Suppressor macrophage treated with lipopolysaccharide for 1 hour (primary cell): ENCODE results near the gene PDP2.
A peak's percentile ranks its signal among the peaks of the same experiment; 100 is the strongest.

Experiments used
- DNase-seq, 3 donors: peaks; one replicate each; pipeline ENCODE4 v3.0.0-alpha.2; 2020 to 2022

Gene PDP2

GRCh38 chr16:66904428-66904845, 24.1 kb downstream of the PDP2 start:
- no peak for DNase-seq

GRCh38 chr16:66904846-66905632, 24.7 kb downstream of the PDP2 start:
- DNase-seq: no peak

DNA sequence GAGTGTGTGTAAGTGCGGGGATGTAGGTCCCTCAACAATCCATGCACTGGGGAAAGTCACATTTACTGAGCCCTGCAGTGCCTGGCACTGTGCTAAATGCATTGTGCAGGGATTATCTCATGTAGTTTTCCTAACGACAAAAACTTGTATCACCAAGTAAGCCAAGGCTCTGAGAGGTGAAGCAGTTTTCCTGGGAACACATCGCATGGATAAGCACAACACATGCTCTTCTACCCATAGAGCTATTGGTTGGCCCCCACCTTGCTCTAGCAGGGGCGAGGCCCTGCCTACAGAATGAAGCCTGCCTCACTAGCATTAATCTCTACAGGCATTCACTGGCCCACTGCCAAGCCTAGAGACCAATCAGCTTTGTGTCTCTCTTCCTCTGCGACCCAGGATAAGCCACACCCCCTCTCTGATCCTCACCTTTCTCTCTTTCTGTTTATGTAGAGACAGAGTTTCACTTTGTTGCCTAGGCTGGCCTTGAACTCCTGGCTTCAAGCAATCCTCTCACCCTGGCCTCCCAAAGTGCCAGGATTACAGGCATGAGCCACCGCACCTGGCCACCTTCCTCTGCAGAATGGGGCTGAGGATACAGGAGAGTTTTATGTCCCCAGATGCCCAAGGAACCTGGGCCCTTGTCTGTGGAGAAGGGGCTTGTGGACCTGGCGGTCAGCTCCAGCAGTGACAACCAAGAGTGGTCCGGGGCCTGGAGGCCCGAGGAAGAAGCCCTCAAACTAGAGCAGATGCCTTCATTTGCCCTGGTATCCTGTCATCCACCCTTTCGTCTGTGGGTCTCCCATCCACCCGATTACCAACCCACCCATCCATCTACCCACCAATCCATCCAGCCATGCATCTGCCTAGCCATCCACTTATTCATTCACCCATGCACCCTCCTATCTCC, 25.6 kb downstream of the PDP2 start:
- no peak for DNase-seq

DNA sequence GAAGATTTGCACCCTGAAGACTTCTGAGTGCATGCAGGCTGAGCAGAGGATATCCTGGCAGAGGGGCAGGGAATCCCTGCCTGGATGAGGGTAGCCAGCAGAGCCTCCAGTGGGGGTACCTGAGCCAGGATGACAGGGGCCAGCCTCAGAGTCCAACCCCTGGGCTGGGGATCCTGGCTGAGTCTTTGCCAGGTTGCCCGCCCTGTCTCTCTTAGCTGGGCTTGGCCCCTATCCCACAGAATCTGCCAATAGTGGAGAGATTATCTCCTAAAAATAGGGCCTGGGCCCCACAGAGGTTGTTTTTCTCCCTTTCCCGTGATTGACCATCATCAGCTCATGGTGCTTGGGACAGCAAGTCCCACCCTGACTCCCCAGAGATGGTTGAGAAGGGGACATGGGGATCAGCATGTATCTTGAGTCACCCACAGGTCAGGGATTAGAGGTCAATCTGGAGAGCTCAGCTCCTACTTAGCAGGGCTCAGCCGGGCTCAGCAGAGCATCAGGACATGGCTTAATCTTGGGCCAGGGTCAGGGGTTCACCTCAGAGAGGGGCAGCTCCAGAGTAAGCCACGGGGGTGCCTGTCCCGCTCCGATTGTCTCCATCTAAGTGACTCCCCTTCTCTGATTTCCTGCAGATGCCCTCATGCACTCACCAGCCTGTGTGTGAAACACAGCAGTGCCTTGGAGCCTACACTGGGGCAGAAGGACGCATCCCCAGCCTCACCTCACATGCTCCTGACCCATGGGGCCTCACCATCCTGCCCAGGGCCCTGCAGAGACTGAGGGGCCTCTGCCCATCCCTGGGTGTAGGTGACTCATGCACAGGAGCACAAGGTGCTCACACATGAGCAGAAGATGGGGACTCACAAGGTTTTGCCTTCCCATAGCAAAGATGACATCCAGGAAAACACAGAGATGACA, 26.9 kb downstream of the PDP2 start:
- DNase-seq: no peak

- no peak for DNase-seq
Measured at GRCh38 chr16:66908116-66908515, 27.8 kb downstream of the PDP2 start.

DNA sequence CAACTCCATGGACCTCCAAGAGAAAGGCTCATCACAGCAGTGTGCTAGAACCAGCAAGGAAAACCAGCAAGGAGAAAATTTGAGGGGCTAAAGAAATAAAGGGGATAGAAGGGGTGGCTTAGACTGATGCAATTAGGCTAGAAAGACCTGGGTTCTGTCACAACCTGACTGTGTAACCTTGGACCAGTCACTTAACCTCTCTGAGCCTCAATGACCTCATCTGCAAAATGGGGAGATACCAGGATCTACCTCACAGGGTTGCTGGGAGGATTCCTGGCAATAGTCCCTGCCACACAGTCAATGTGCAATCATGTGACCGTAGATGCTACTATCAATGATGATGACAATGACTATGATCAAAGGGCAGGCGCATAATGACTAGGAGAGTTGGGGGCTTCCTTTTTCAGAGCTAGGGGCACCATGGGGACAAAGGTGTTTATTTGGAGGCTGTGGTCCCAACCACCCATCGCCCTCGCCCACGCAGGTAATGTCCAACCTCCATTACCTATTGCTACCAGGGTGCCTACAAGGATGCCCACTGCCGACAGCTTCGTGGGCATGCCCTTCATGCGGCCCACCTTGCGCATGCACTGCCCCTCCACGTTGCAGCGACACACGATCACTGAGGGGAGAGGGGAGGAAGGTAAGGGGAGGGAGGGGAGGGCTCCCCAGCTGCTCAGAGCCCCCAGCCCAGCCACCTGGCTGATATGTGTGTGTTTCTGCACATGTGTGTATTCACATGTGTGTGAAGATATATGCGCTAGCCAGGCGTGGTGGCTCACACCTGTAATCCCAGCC, 28.6 kb downstream of the PDP2 start:
- DNase-seq: no peak

- no peak for DNase-seq
Measured at GRCh38 chr16:66910175-66910940, 30.0 kb downstream of the PDP2 start.

DNA sequence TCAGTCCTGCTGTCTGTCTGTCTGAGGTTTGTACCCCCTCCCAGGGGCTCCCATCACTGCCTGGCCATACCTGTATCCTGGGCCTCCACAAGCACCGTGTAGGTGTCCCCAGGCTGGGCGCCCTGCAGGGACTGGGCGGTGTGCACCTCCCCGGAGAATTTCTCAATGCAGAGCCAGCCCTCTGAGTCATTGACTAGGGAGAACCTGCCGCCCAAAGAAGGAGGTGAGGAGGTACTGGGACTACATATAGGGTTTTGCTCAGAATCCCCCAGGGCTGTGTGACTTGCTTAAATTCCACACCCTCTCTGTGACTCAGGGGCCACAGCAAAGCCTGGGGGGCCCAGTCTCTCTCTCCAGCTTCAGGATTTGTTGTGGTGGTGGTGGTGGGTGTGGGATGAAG, 30.8 kb downstream of the PDP2 start:
- peak in 1 of 3 donors; percentile 16 for DNase-seq

DNA sequence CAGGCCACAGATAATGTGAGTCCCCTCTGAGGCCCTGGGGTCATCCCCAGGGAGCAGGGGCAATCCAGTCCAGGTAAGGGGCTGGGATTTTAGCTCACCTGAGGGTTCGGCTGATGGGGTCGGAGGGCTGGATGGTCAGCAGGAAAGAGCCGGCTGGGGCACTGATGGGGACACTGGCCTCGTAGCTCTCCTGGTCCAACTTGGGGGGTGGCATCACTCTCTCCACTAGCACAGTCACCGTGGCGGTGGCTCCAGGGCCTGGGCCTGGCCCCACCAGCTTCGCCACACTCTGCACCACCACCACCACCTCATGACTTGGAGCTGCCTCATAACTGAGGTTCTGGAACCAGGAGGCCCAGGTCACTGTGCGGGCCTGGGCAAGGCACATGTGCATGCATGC, 31.5 kb downstream of the PDP2 start:
- no peak for DNase-seq

DNA sequence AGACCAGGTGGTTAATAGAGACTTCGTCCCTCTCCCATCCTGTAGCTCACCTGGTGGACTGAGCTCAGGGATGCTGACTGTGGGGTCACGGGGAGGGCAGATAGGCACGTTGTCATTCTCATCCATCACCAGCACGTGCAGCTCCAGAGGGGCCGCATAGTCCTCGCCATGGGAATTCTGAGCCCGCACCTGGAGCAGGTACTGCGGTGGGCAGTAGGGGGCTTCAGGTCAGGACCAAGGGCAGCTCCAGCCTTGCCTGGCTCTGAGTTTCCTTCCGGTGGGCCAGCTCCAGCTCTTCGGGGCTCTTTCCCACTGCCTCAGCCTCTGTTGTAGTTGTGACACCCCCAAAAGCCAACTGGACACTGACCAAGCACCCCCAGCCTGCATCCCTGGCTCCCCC, 32.8 kb downstream of the PDP2 start:
- DNase-seq: no peak

- no peak for DNase-seq
Measured at GRCh38 chr16:66913711-66914110, 33.4 kb downstream of the PDP2 start.

DNA sequence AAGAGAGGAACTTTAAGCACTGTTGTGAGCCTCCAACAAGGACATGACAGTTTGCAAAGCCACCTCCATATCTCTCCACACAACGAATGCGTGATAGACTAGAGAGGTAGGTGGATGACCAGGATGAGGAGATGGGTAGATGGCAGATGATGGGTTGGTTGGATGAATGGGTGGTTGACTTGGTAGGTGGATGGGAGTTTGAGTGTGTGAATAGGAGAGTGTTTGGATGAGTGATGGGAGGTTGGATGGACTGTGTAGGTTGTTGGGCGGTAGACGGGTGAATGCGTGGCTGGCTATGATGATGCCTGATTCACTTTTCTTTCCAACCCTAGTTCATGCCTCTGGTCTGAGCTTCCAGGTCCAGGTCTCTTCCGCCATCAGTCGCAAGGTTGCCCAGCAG, 34.2 kb downstream of the PDP2 start:
- DNase-seq: no peak

DNA sequence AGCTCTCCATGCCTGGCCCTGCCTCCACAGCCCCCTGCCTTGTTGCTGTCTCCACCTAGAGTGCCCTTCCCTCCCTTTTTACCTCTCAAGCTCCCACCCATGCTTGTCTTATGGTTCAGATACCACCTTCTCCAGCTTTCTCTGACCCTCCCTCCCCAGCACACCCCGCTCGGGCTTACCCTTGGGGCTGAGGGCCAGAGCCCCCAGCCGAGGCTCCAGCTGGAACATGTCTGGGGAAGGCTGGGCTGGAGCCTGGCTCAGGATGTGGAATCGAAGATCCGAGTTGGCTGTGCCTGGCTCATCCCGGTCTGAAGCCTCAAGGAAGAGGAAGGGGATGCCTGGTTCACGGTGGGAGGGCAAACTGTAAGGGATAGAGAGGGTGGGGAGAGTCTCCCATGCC, 34.7 kb downstream of the PDP2 start:
- no peak for DNase-seq

DNA sequence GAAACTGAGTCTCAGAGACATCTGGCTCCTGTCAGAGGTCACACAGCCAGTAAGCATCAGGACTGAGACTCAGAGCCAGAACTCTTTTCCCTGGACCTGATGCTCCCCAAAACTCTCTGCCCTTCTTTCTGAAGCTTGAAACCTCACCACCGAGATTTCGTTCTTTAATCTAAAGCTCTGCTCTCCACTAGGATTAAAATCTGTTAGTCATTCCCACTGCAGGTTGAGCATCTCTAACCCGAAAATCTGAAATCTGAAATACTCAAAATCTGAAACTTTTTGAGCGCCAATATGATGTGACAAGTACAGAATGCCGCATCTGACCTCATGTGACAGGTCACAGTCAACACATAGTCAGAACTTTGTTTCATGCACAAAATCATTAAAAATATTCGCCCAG, 36.2 kb downstream of the PDP2 start:
- no peak for DNase-seq

DNA sequence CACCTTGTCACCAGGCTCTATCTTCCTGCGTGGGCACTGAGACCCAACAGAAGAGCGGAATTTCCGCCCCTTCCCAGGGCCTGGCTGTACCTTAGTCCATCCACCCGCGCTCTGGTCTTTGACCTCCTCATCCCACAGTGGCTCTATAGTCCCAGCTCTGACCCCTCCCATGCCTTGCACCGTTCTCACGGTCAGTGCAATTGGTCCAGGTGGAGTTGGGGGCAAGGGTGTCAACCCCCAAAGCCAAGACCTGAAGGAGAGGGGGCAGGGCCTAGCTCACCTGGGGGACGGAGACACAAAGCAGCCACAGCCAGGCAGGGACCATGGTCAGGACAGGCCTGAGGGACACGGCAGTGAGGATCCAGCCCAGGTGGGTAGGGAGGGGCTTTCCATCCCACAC, 37.4 kb downstream of the PDP2 start:
- no peak for DNase-seq

DNA sequence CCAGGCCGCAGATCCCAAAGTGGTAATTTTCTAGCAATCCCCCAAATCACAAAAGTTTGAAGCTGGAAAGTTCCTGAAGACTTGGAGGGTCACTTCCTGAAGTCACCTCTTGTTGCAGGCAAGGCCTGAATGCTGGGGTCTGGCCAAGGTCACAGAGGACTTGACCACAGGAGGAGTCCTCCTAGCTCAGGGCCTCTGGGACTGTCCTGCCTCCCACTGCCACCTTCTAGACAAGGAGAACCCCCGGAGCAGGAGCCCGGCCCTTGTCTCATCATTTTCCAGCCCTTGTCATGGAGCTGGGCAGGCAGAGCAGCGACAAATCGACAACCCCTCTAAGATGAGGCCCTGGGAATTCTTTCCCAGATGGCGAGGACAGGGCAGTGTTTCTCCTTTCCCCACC, 38.0 kb downstream of the PDP2 start:
- no peak for DNase-seq

DNA sequence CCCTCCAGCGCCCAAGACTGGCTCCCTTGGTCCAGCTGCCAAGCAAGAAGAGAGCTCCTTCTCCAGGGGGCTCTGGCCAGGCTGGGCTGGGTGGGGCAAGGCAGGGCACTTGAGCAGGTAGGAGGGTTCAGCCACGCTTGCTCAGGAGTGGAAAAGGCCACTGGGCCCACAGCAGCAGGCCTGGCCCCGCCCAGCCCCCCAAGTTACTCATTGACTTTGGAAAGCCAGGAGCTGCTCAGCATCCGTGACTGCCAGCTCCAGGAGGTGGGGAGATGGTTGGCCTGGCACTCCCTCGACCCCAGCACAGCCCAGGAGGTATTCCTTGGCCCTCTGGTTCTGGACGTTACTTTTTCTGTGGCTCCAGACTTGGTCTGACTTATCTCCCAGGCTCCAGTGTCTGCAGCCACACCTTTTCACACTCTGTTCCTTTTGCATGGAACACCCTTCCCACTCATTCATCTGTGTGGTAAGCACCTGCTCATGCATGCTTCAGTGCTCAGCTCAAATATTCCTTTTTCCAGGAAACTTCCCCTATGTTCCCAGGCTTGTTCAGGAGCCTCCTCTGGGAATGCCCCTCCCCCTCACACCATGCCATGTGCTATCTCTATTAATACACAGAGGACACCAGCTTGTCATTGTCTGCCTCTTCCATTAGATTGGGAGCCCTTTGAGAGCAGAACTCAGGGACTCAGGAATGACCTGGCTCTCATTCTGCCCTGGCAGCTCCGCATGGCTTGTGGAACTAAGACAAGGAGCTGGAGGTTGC, 38.7 kb downstream of the PDP2 start, which contains the start of gene CDH16:
CDH16 (minus strand) TSS at position 83 of the 766 bp plus-strand sequence. CDS start 820 bp downstream, outside the sequence.
- DNase-seq: no peak

DNA sequence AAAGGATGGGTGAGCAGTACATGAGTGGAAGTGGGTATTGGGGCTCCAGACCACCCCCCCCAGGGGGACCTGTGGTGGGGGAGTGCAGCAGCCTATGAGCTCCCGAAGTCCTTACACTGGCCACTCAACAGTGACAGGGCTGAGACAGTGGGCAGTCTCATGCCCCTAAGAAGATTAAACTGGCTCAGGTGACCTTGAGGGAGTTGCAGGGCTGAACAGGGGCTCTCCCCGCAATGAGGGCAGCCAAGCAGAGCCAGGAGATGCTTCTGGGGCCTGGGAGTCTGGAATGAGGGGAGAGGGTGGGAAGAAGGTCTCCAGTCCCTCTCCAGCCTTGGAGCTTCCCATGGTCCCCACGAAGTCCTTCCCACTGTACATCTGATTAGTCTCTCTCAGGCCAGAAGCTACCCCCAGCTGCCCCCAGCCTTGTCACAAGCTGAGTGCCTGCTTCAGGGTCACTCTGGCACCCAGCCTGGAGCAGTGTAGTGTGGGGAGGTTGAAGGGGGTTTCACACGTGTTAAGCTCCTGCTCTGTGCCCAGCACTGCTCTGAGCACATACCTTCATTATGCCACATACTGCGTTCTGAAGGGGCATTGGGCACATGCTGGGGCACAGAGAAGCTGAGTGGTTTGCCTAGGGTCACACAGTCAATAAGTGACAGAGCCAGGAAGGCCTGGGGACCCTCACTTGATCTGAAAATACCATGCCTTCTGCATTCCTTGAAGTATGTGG, 39.4 kb downstream of the PDP2 start:
- no peak for DNase-seq

DNA sequence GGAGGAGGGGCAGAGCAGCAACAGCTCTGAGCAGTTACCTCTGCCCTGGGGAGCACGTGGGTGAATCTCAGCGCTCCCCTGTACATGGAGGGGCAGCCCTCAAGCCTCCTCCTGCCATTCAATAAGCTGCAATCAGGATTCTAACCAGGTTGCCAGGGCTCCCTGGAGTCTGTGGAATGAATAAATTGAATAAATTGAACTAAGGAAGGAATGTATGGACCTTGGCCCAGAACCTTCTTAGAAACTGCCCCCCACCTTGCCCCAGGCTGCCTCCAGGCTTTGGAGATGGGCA, 39.9 kb downstream of the PDP2 start:
- no peak for DNase-seq
